Stomach (tissue), 4 donors: ENCODE data around the gene TAMM41.

ENCODE experiments used
- POLR2A ChIP-seq, 4 donors: fragments of 450-650 bp; IDR thresholded peaks; one replicate each; pipeline ENCODE4 v1.6.1; 2016; ENCODE audit warnings: antibody characterized with exemption in 4 of 4, control low read depth in 2 of 4, mild to moderate bottlenecking in 1 of 4, moderate library complexity in 1 of 4
- POLR2AphosphoS5 ChIP-seq, 3 donors: sonication (generic); formaldehyde crosslinking; IDR thresholded peaks; one replicate each; pipeline ENCODE4 v1.6.1; 2016; ENCODE audit warnings: antibody characterized with exemption in 3 of 3
- TF ChIP-seq, protein P1 (sequence below), 7 experiments: fragments of 450-650 bp in 4 of 7; fragments of 200-600 bp in 3 of 7; sonication (generic) in 3 of 7; IDR thresholded peaks; one replicate each; pipeline ENCODE4 v1.5.1; 2016 to 2019; ENCODE audit warnings: antibody characterized with exemption in 7 of 7, control low read depth in 2 of 7, mild to moderate bottlenecking in 1 of 7

DNA sequence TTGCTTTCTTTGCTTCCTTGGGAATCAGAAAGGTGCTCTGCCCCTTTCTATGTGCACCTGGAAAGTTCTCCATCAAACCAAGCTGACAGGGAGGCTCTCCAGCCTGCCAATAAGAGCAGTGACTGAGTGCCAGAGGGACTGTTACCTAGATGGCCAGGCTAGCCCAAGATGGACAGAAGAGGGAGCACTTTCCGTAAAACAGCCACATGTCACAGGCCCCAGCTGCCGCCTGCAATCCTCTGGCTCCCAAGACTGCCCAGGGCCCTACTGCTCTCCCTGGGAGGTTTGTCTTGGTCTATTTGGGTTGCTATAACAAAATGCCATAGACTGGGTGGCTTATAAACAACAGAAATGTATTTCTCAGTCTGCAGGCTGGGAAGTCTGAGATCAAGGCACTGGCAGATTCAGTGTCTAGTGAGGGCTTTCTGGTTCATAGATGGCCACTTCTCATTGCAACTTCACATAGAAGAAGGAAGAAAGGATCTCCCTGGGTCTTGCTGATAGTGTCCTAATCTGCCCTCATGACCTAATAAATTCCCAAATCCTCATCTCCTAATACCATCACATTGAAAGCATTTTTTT, 72.3 kb downstream of the TAMM41 start:
- TF ChIP-seq, protein P1, sequence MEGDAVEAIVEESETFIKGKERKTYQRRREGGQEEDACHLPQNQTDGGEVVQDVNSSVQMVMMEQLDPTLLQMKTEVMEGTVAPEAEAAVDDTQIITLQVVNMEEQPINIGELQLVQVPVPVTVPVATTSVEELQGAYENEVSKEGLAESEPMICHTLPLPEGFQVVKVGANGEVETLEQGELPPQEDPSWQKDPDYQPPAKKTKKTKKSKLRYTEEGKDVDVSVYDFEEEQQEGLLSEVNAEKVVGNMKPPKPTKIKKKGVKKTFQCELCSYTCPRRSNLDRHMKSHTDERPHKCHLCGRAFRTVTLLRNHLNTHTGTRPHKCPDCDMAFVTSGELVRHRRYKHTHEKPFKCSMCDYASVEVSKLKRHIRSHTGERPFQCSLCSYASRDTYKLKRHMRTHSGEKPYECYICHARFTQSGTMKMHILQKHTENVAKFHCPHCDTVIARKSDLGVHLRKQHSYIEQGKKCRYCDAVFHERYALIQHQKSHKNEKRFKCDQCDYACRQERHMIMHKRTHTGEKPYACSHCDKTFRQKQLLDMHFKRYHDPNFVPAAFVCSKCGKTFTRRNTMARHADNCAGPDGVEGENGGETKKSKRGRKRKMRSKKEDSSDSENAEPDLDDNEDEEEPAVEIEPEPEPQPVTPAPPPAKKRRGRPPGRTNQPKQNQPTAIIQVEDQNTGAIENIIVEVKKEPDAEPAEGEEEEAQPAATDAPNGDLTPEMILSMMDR (IDR thresholded peaks at IDR 0.05), result peak in 5 of 7 experiments; percentile 21 to 52 (median 30)
- no peak for TF ChIP-seq POLR2AphosphoS5 (IDR thresholded peaks at IDR 0.05)
- no peak for TF ChIP-seq POLR2A (IDR thresholded peaks at IDR 0.05)
